Neural cell (in vitro differentiated cells): ENCODE data around the gene HOXB1. TPM values are rescaled to one million over a fixed set of nuclear protein-coding genes. Genes with fewer than 3 reads are reported as not detected.

ENCODE experiments used
- H2AFZ ChIP-seq: fragments of 200-600, 300-800 bp; sonication (generic), shearing (Covaris generic); 2 replicates; pipeline ENCODE4 v1.6.0; 2014; ENCODE audit warnings: low read depth, mild to moderate bottlenecking, antibody characterized with exemption, low read length, moderate library complexity
- H3F3A ChIP-seq: fragments of 200-600 bp; shearing (Covaris generic); 2 replicates; pipeline ENCODE4 v1.6.1; 2016; ENCODE audit warnings: mild to moderate bottlenecking, moderate library complexity, mixed read lengths, antibody characterized with exemption, low read length; ENCODE audit not compliant: insufficient read depth, poor library complexity, severe bottlenecking
- H3K27ac ChIP-seq: fragments of 200-600, 300-800 bp; sonication (generic), shearing (Covaris generic); 2 replicates; pipeline ENCODE4 v1.5.1; 2014; ENCODE audit warnings: mild to moderate bottlenecking, low read length, moderate library complexity
- H3K27me3 ChIP-seq: fragments of 300-800, 200-600 bp; sonication (generic), shearing (Covaris generic); 2 replicates; pipeline ENCODE4 v1.6.0; 2014; ENCODE audit warnings: mild to moderate bottlenecking, low read depth, low read length, moderate library complexity; ENCODE audit not compliant: insufficient read depth
- H3K36me3 ChIP-seq: fragments of 300-800, 200-600 bp; sonication (generic), shearing (Covaris generic); 2 replicates; pipeline ENCODE4 v1.5.1; 2014; ENCODE audit warnings: mild to moderate bottlenecking, antibody characterized with exemption, low read length, moderate library complexity; ENCODE audit not compliant: insufficient read depth
- H3K4me2 ChIP-seq: fragments of 300-800, 200-600 bp; sonication (generic), shearing (Covaris generic); 2 replicates; pipeline ENCODE4 v1.6.0; 2014; ENCODE audit warnings: mild to moderate bottlenecking, low read length
- H3K4me3 ChIP-seq: fragments of 300-800, 200-600 bp; sonication (generic), shearing (Covaris generic); 2 replicates; pipeline ENCODE4 v1.5.1; 2014; ENCODE audit warnings: mild to moderate bottlenecking, low read length, moderate library complexity
- H3K79me2 ChIP-seq: fragments of 200-600 bp; shearing (Covaris generic); replicated peaks from 2 replicates; pipeline ENCODE4 v1.6.0; 2014; ENCODE audit warnings: mild to moderate bottlenecking, low read length, moderate library complexity; ENCODE audit not compliant: insufficient read depth
- H3K9ac ChIP-seq: fragments of 300-800, 200-600 bp; sonication (generic), shearing (Covaris generic); 2 replicates; pipeline ENCODE4 v1.6.1; 2016; ENCODE audit warnings: mild to moderate bottlenecking, low read length, mixed read lengths
- H3K9me2 ChIP-seq: fragments of 200-600 bp; shearing (Covaris generic); 2 replicates; pipeline ENCODE4 v1.6.1; 2016; ENCODE audit warnings: mild to moderate bottlenecking, low read length, mixed read lengths; ENCODE audit not compliant: insufficient read depth
- H3K9me3 ChIP-seq: fragments of 200-600, 300-800 bp; sonication (generic), shearing (Covaris generic); 2 replicates; pipeline ENCODE4 v1.6.1; 2016; ENCODE audit warnings: mild to moderate bottlenecking, mixed run types, low read length, moderate library complexity, mixed read lengths
- H4K20me1 ChIP-seq: fragments of 200-600 bp; shearing (Covaris generic); 2 replicates; pipeline ENCODE4 v1.6.1; 2016; ENCODE audit warnings: mild to moderate bottlenecking, mixed run types; ENCODE audit not compliant: insufficient read depth
- CTCF ChIP-seq: fragments of 450-650 bp; IDR thresholded peaks from 2 replicates; pipeline ENCODE4 v1.5.1; 2014; ENCODE audit warnings: antibody characterized with exemption, mild to moderate bottlenecking, moderate library complexity; ENCODE audit not compliant: poor library complexity, severe bottlenecking
- EP300 ChIP-seq: fragments of 450-650 bp; conservative IDR thresholded peaks from 2 replicates; pipeline ENCODE4 v1.6.1; 2014; ENCODE audit warnings: antibody characterized with exemption, mild to moderate bottlenecking, moderate library complexity; ENCODE audit not compliant: poor library complexity, severe bottlenecking
- EZH2 ChIP-seq: fragments of 200-600, 300-800 bp; shearing (Covaris generic), sonication (generic); IDR thresholded peaks from 2 replicates; pipeline ENCODE4 v1.6.1; 2014; ENCODE audit warnings: antibody characterized with exemption, low read length, borderline replicate concordance, mild to moderate bottlenecking; ENCODE audit not compliant: insufficient read depth, poor library complexity, severe bottlenecking
- MXI1 ChIP-seq: fragments of 450-650 bp; conservative IDR thresholded peaks from 2 replicates; pipeline ENCODE4 v1.6.1; 2014; ENCODE audit warnings: antibody characterized with exemption, mild to moderate bottlenecking; ENCODE audit not compliant: poor library complexity, severe bottlenecking
- POLR2AphosphoS5 ChIP-seq: IDR thresholded peaks from 2 replicates; pipeline ENCODE4 v1.6.1; 2012
- RAD21 ChIP-seq: fragments of 450-650 bp; conservative IDR thresholded peaks from 2 replicates; pipeline ENCODE4 v1.6.1; 2014; ENCODE audit warnings: antibody characterized with exemption, mild to moderate bottlenecking, moderate library complexity
- REST ChIP-seq: IDR thresholded peaks from 2 replicates; pipeline ENCODE4 v1.6.1; 2012; ENCODE audit warnings: borderline replicate concordance
- SMC3 ChIP-seq: fragments of 450-650 bp; conservative IDR thresholded peaks from 2 replicates; pipeline ENCODE4 v1.6.1; 2014; ENCODE audit warnings: antibody characterized with exemption, mild to moderate bottlenecking, moderate library complexity; ENCODE audit not compliant: poor library complexity
- TAF1 ChIP-seq: IDR thresholded peaks from 2 replicates; pipeline ENCODE4 v1.6.1; 2012; ENCODE audit warnings: low read depth
- polyA plus RNA-seq: library from polyadenylated mRNA; depleted of rRNA; stranded (reverse); fragments of >200 nt; gene quantifications from 2 replicates; pipeline ENCODE4 v1.2.3, GENCODE V29; 2014

HOXB1 gene
- polyA plus RNA-seq, 1 donor from 2014 or later = not detected

- no peak overlapping the region for H3K4me3 ChIP-seq
- TF ChIP-seq EZH2 = no peak
- H3K36me3 ChIP-seq = no peaks in the 10 kb centered on the region
- no peak overlapping the region for H3K4me2 ChIP-seq
- H3K79me2 ChIP-seq = no peaks in the 10 kb centered on the region
- no peak overlapping the region for H3K27ac ChIP-seq
- no peaks in the 10 kb centered on the region for H4K20me1 ChIP-seq
- peaks cover 99% of the 10 kb centered on the region for H3K27me3 ChIP-seq
- no peak overlapping the region for H2AFZ ChIP-seq
- H3K9me2 ChIP-seq = no peaks in the 10 kb centered on the region
- no peaks in the 10 kb centered on the region for H3F3A ChIP-seq
- H3K9me3 ChIP-seq = no peaks in the 10 kb centered on the region
- no peak overlapping the region for H3K9ac ChIP-seq
Observed at GRCh38 chr17:48553826-48554225, 23.0 kb upstream of the HOXB1 start.

- Histone ChIP-seq H3K9ac (no peak overlapping the region), H2AFZ (no peak overlapping the region), H3K27ac (no peak overlapping the region), H3K4me2 (no peak overlapping the region), H3K36me3 (no peaks in the 10 kb centered on the region), H3K27me3 (peaks cover 99% of the 10 kb centered on the region), H3K9me2 (no peaks in the 10 kb centered on the region), H4K20me1 (no peaks in the 10 kb centered on the region), H3K79me2 (no peaks in the 10 kb centered on the region), H3K9me3 (no peaks in the 10 kb centered on the region), H3F3A (no peaks in the 10 kb centered on the region), H3K4me3 (no peak overlapping the region)
- TF ChIP-seq MXI1 (no peak), EP300 (no peak), SMC3 (no peak), POLR2AphosphoS5 (no peak), TAF1 (no peak), RAD21 (no peak), EZH2 (no peak), CTCF (no peak), REST (no peak)
Observed at GRCh38 chr17:48553190-48553547, 22.4 kb upstream of the HOXB1 start.

GRCh38 chr17:48552466-48553189 is 21.8 kb upstream of the HOXB1 start:
- Histone ChIP-seq H3K4me3 (no peak overlapping the region), H3K27ac (no peak overlapping the region), H3K4me2 (no peak overlapping the region), H3K9me3 (no peaks in the 10 kb centered on the region), H3K36me3 (no peaks in the 10 kb centered on the region), H3F3A (no peaks in the 10 kb centered on the region), H3K9me2 (no peaks in the 10 kb centered on the region), H3K9ac (no peak overlapping the region), H3K27me3 (peaks cover 99% of the 10 kb centered on the region), H4K20me1 (no peaks in the 10 kb centered on the region), H3K79me2 (no peaks in the 10 kb centered on the region), H2AFZ (no peak overlapping the region)
- no peak for TF ChIP-seq REST
- no peak for TF ChIP-seq EP300
- no peak for TF ChIP-seq EZH2
- TF ChIP-seq SMC3 = no peak
